ENCODE measurements around the gene ANTXR1. TPM values are rescaled to one million over a fixed set of nuclear protein-coding genes. Genes with fewer than 3 reads are reported as not detected.

The ANTXR1 gene
- total RNA-seq, 1 donor from 2014 or later, result 144 TPM

DNA sequence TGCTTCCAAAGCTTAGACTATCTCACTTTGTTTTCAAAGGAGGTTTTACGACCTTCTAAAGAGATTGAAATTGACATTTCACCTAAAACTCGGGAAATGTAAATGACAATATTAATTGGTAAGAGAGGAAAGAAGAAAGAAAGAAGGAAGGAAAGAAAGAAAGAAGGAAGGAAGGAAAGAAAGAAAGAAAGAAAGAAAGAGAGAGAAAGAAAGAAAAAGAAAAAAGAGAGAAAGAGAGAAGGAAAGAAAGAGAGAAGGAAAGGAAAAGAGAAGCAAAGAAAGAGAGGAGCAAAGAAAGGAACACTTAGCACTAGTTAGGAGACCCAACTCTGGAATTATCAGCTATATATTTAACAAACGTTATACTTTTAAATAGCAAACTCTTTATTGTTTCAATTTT lies 34.9 kb upstream of the ANTXR1 start:
- Mint-ChIP-seq H3K27ac (no peak overlapping the region), H3K27me3 (ENCODE audit: low read depth) (peaks cover 23% of the 10 kb centered on the region), H3K4me3 (no peak overlapping the region), H3K9me3 (no peaks in the 10 kb centered on the region), H3K4me1 (no peaks in the 10 kb centered on the region), H3K36me3 (no peaks in the 10 kb centered on the region)
- TF ChIP-seq, protein P1, sequence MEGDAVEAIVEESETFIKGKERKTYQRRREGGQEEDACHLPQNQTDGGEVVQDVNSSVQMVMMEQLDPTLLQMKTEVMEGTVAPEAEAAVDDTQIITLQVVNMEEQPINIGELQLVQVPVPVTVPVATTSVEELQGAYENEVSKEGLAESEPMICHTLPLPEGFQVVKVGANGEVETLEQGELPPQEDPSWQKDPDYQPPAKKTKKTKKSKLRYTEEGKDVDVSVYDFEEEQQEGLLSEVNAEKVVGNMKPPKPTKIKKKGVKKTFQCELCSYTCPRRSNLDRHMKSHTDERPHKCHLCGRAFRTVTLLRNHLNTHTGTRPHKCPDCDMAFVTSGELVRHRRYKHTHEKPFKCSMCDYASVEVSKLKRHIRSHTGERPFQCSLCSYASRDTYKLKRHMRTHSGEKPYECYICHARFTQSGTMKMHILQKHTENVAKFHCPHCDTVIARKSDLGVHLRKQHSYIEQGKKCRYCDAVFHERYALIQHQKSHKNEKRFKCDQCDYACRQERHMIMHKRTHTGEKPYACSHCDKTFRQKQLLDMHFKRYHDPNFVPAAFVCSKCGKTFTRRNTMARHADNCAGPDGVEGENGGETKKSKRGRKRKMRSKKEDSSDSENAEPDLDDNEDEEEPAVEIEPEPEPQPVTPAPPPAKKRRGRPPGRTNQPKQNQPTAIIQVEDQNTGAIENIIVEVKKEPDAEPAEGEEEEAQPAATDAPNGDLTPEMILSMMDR (IDR thresholded peaks at IDR 0.05; ENCODE audit: unreplicated experiment), result no peak
- DNase-seq (ENCODE audit: low spot score in 2 of 2, unreplicated experiment in 2 of 2), result no peak

DNA sequence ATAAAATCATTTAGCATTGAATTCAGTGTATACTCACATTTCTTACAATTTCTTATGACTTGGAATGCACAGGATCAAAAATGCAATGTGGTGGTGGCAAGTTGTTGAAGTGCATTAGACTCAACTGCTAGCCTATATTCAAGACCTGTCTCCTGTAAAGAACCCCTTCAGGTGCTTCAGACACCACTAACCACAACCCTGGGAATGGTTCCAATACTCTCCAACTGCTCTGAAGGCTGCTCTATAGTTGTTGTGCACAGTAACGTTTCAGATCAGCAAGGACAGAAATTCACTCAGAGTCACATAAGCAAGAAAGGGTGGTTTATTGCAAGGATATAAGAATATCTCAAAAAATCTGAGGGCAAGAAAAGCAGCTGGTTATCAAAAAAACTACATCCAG lies 32.0 kb upstream of the ANTXR1 start:
- Mint-ChIP-seq H3K36me3 (no peaks in the 10 kb centered on the region), H3K27me3 (ENCODE audit: low read depth) (peaks cover 23% of the 10 kb centered on the region), H3K4me1 (no peaks in the 10 kb centered on the region), H3K27ac (no peak overlapping the region), H3K9me3 (no peaks in the 10 kb centered on the region), H3K4me3 (no peak overlapping the region)
- TF ChIP-seq, protein P1 (IDR thresholded peaks at IDR 0.05; ENCODE audit: unreplicated experiment), result no peak
- DNase-seq (ENCODE audit: low spot score in 2 of 2, unreplicated experiment in 2 of 2), result no peak

GRCh38 chr2:68987021-68987503 lies 25.9 kb upstream of the ANTXR1 start:
- TF ChIP-seq, protein P1 (IDR thresholded peaks at IDR 0.05; ENCODE audit: unreplicated experiment), result no peak
- no peak for DNase-seq (ENCODE audit: low spot score in 2 of 2, unreplicated experiment in 2 of 2)
- H3K36me3 Mint-ChIP-seq, result no peaks in the 10 kb centered on the region
- H3K4me1 Mint-ChIP-seq, result no peaks in the 10 kb centered on the region
- no peak overlapping the region for H3K27ac Mint-ChIP-seq
- no peaks in the 10 kb centered on the region for H3K9me3 Mint-ChIP-seq
- no peak overlapping the region for H3K4me3 Mint-ChIP-seq
- H3K27me3 Mint-ChIP-seq (ENCODE audit: low read depth), result peaks cover 14% of the 10 kb centered on the region

GRCh38 chr2:68989035-68989434 lies 23.9 kb upstream of the ANTXR1 start:
- Mint-ChIP-seq H3K4me1 (no peaks in the 10 kb centered on the region), H3K36me3 (no peaks in the 10 kb centered on the region), H3K9me3 (no peaks in the 10 kb centered on the region), H3K4me3 (no peak overlapping the region), H3K27me3 (ENCODE audit: low read depth) (peaks cover 19% of the 10 kb centered on the region), H3K27ac (no peak overlapping the region)
- DNase-seq (ENCODE audit: low spot score in 2 of 2, unreplicated experiment in 2 of 2), result no peak
- TF ChIP-seq, protein P1 (IDR thresholded peaks at IDR 0.05; ENCODE audit: unreplicated experiment), result no peak

GRCh38 chr2:68992341-68992740 lies 20.6 kb upstream of the ANTXR1 start:
- H3K9me3 Mint-ChIP-seq, result no peaks in the 10 kb centered on the region
- H3K27ac Mint-ChIP-seq, result no peak overlapping the region
- no peaks in the 10 kb centered on the region for H3K36me3 Mint-ChIP-seq
- DNase-seq (ENCODE audit: low spot score in 2 of 2, unreplicated experiment in 2 of 2), result no peak
- peaks cover 24% of the 10 kb centered on the region for H3K27me3 Mint-ChIP-seq (ENCODE audit: low read depth)
- no peaks in the 10 kb centered on the region for H3K4me1 Mint-ChIP-seq
- TF ChIP-seq, protein P1 (IDR thresholded peaks at IDR 0.05; ENCODE audit: unreplicated experiment), result no peak
- no peak overlapping the region for H3K4me3 Mint-ChIP-seq

DNA sequence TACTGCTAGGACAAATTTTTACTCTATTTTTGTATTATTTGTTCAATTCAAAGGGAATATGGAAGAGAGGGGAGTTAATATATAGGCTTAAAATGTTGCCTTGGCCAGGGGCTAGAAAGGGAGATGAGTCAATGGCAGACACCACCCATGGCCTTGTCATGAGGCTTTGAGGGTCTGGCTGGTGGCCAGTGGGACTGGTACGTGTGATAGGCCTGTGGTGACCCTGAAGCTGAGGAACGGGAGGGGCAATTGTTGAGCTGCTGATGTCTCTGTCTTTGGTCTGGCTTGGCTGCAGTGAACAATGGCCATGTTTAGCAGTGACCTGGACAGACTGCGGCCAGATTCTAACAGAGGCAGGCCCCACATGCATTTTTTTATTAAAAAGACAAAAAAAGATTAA lies 20.0 kb upstream of the ANTXR1 start:
- TF ChIP-seq, protein P1 (IDR thresholded peaks at IDR 0.05; ENCODE audit: unreplicated experiment), result no peak
- H3K4me1 Mint-ChIP-seq, result no peaks in the 10 kb centered on the region
- H3K4me3 Mint-ChIP-seq, result no peak overlapping the region
- H3K27me3 Mint-ChIP-seq (ENCODE audit: low read depth), result peaks cover 24% of the 10 kb centered on the region
- no peak for DNase-seq (ENCODE audit: low spot score in 2 of 2, unreplicated experiment in 2 of 2)
- no peak overlapping the region for H3K27ac Mint-ChIP-seq
- H3K9me3 Mint-ChIP-seq, result no peaks in the 10 kb centered on the region
- no peaks in the 10 kb centered on the region for H3K36me3 Mint-ChIP-seq
